Esophagus squamous epithelium (tissue), 5 donors: Measurements from ENCODE around the gene EGR1. TPM values are rescaled to one million over a fixed set of nuclear protein-coding genes. Genes with fewer than 3 reads are reported as not detected.

Source experiments
- DNase-seq: peaks from one replicate; lab custom pipeline; 2025; lab: John Stamatoyannopoulos, UW
- H3K27ac ChIP-seq, 4 donors: fragments of 200-600 bp; sonication (generic); one replicate each; pipeline ENCODE4 v1.5.1; 2016 to 2019; ENCODE audit warnings: mild to moderate bottlenecking in 1 of 4
- H3K27me3 ChIP-seq, 4 donors: fragments of 200-600 bp; sonication (generic); 1 replicate in 3 of 4; 2 replicates in 1 of 4; pipeline versions ENCODE4 v1.5.1 to v1.6.0; 2017 to 2021; ENCODE audit warnings: antibody characterized with exemption in 1 of 4
- H3K36me3 ChIP-seq, 3 donors: fragments of 200-600 bp; sonication (generic); one replicate each; pipeline ENCODE4 v1.5.1; 2016 to 2019
- H3K4me1 ChIP-seq, 3 donors: fragments of 200-600 bp; sonication (generic); one replicate each; pipeline ENCODE4 v1.5.1; 2017 to 2019
- H3K4me3 ChIP-seq, 4 donors: fragments of 200-600 bp; sonication (generic); 1 replicate in 3 of 4; 2 replicates in 1 of 4; pipeline ENCODE4 v1.5.1; 2016 to 2019; ENCODE audit warnings: mild to moderate bottlenecking in 2 of 4, moderate library complexity in 1 of 4
- H3K9me3 ChIP-seq, 3 donors: fragments of 200-600 bp; sonication (generic); one replicate each; pipeline ENCODE4 v1.5.1; 2016 to 2019
- POLR2A ChIP-seq, 4 donors: fragments of 450-650 bp; IDR thresholded peaks; one replicate each; pipeline ENCODE4 v1.6.1; 2017; ENCODE audit warnings: antibody characterized with exemption in 4 of 4, mild to moderate bottlenecking in 4 of 4, moderate library complexity in 3 of 4
- WGBS, 2 donors: methylation state at CpG; one replicate each; pipeline ENCODE4 v1.1.5; 2018; 5-methylcytosine and 5-hydroxymethylcytosine counted together
- intact Hi-C: fragments of 100-400 bp; cut with DNase I; formaldehyde crosslinking; loops from one replicate; pipeline ENCODE4 v1.15.0; 2022
- total RNA-seq, 4 donors: library from RNA; depleted of rRNA; stranded (reverse); fragments of >200 nt; gene quantifications; one replicate each; pipeline ENCODE4 v1.1.0, GENCODE V29; 2016
- TF ChIP-seq, protein P1 (sequence below), 6 experiments: fragments of 450-650 bp in 4 of 6; fragments of 200-600 bp in 2 of 6; sonication (generic) in 2 of 6; IDR thresholded peaks; one replicate each; pipeline ENCODE4 v1.5.1; 2016 to 2019; ENCODE audit warnings: antibody characterized with exemption in 6 of 6, mild to moderate bottlenecking in 4 of 6, moderate library complexity in 4 of 6
- donor health status: DM: yes; HTN: yes; CAD: no.

The EGR1 gene
- total RNA-seq, 4 donors from 2014 or later = 10.9 to 47.8 (median 19.5) TPM

GRCh38 chr5:138466900-138467710 lies 1.8 kb downstream of the EGR1 start:
- Histone ChIP-seq H3K4me3 (peak overlapping the region; percentile 80 to 90 (median 85)), H3K27ac (peak overlapping the region in 3 of 4 donors; percentile 99), H3K9me3 (no peaks in the 10 kb centered on the region), H3K27me3 (no peaks in the 10 kb centered on the region), H3K4me1 (peaks cover 24 to 78% (median 32%) of the 10 kb centered on the region in 3 donors), H3K36me3 (peaks cover 0 to 21% (median 0%) of the 10 kb centered on the region in 3 donors)
- 74 to 90% methylated on average over 38 to 44 of the region's 45 CpGs for WGBS, 2 donors
- DNase-seq = no peak
- intact Hi-C loops = loop anchor here (10.0 kb wide), 1 partner anchor 78 kb away; the partner anchor contains the start of gene ETF1
- no peak for TF ChIP-seq POLR2A (IDR thresholded peaks at IDR 0.05)
- TF ChIP-seq, protein P1, sequence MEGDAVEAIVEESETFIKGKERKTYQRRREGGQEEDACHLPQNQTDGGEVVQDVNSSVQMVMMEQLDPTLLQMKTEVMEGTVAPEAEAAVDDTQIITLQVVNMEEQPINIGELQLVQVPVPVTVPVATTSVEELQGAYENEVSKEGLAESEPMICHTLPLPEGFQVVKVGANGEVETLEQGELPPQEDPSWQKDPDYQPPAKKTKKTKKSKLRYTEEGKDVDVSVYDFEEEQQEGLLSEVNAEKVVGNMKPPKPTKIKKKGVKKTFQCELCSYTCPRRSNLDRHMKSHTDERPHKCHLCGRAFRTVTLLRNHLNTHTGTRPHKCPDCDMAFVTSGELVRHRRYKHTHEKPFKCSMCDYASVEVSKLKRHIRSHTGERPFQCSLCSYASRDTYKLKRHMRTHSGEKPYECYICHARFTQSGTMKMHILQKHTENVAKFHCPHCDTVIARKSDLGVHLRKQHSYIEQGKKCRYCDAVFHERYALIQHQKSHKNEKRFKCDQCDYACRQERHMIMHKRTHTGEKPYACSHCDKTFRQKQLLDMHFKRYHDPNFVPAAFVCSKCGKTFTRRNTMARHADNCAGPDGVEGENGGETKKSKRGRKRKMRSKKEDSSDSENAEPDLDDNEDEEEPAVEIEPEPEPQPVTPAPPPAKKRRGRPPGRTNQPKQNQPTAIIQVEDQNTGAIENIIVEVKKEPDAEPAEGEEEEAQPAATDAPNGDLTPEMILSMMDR (IDR thresholded peaks at IDR 0.05) = no peak

- no peak for TF ChIP-seq POLR2A (IDR thresholded peaks at IDR 0.05)
- TF ChIP-seq, protein P1 (IDR thresholded peaks at IDR 0.05) = no peak
- WGBS, 2 donors = 74 to 88% methylated on average over 14 of the region's 14 CpGs
- Histone ChIP-seq H3K4me3 (peak overlapping the region in 3 of 4 donors; percentile 80 to 89 (median 81)), H3K27me3 (no peaks in the 10 kb centered on the region), H3K9me3 (no peaks in the 10 kb centered on the region), H3K4me1 (peaks cover 24 to 84% (median 32%) of the 10 kb centered on the region in 3 donors), H3K36me3 (peaks cover 0 to 21% (median 0%) of the 10 kb centered on the region in 3 donors), H3K27ac (no peak overlapping the region)
- DNase-seq = no peak
- intact Hi-C loops = loop anchor here (10.0 kb wide), 1 partner anchor 77 kb away; the partner anchor contains the start of gene ETF1
Observed at GRCh38 chr5:138467711-138468132, 2.4 kb downstream of the EGR1 start.

DNA sequence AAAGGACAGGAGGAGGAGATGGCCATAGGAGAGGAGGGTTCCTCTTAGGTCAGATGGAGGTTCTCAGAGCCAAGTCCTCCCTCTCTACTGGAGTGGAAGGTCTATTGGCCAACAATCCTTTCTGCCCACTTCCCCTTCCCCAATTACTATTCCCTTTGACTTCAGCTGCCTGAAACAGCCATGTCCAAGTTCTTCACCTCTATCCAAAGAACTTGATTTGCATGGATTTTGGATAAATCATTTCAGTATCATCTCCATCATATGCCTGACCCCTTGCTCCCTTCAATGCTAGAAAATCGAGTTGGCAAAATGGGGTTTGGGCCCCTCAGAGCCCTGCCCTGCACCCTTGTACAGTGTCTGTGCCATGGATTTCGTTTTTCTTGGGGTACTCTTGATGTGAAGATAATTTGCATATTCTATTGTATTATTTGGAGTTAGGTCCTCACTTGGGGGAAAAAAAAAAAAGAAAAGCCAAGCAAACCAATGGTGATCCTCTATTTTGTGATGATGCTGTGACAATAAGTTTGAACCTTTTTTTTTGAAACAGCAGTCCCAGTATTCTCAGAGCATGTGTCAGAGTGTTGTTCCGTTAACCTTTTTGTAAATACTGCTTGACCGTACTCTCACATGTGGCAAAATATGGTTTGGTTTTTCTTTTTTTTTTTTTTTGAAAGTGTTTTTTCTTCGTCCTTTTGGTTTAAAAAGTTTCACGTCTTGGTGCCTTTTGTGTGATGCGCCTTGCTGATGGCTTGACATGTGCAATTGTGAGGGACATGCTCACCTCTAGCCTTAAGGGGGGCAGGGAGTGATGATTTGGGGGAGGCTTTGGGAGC lies 3.1 kb downstream of the EGR1 start:
- H3K36me3 ChIP-seq = peaks cover 0 to 21% (median 0%) of the 10 kb centered on the region in 3 donors
- DNase-seq = no peak
- TF ChIP-seq, protein P1 (IDR thresholded peaks at IDR 0.05) = no peak
- no peak for TF ChIP-seq POLR2A (IDR thresholded peaks at IDR 0.05)
- WGBS, 2 donors = 73 to 83% methylated on average over 7 of the region's 7 CpGs
- H3K4me3 ChIP-seq = peak overlapping the region in 2 of 4 donors; percentile 81 to 89
- H3K27ac ChIP-seq = no peak overlapping the region
- H3K27me3 ChIP-seq = no peaks in the 10 kb centered on the region
- H3K9me3 ChIP-seq = no peaks in the 10 kb centered on the region
- H3K4me1 ChIP-seq = peaks cover 24 to 81% (median 26%) of the 10 kb centered on the region in 3 donors
- intact Hi-C loops = loop anchor here (10.0 kb wide), 1 partner anchor 76 kb away; the partner anchor contains the start of gene ETF1

DNA sequence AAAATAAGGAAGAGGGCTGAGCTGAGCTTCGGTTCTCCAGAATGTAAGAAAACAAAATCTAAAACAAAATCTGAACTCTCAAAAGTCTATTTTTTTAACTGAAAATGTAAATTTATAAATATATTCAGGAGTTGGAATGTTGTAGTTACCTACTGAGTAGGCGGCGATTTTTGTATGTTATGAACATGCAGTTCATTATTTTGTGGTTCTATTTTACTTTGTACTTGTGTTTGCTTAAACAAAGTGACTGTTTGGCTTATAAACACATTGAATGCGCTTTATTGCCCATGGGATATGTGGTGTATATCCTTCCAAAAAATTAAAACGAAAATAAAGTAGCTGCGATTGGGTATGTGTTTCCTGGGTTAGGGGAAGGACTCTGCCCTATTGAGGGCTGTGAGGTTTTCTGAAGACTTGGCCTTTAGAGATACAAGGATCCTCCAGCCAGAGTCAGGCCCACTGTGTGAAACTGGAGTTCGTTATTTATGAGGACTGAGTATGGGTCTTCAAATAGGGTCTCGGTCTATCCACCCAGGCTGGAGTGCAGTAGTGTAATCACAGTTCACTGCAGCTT lies 3.8 kb downstream of the EGR1 start:
- TF ChIP-seq POLR2A (IDR thresholded peaks at IDR 0.05) = no peak
- TF ChIP-seq, protein P1 (IDR thresholded peaks at IDR 0.05) = no peak
- no peak overlapping the region for H3K4me3 ChIP-seq

More for the DNA sequence above, 3.8 kb downstream of the EGR1 start:
- peaks cover 24 to 77% (median 24%) of the 10 kb centered on the region in 3 donors for H3K4me1 ChIP-seq
- H3K27ac ChIP-seq = no peak overlapping the region
- peaks cover 0 to 21% (median 0%) of the 10 kb centered on the region in 3 donors for H3K36me3 ChIP-seq
- 79 to 85% methylated on average over 8 of the region's 8 CpGs for WGBS, 2 donors
- no peaks in the 10 kb centered on the region for H3K27me3 ChIP-seq
- no peak for DNase-seq
- intact Hi-C loops = loop anchor here (10.0 kb wide), 1 partner anchor 76 kb away; the partner anchor contains the start of gene ETF1
- no peaks in the 10 kb centered on the region for H3K9me3 ChIP-seq
